Measurements from ENCODE around the gene FOXO3.

Gene FOXO3

GRCh38 chr6:108598305-108598863 lies 37.7 kb downstream of the FOXO3 start:
- DNase-seq, result no peak

GRCh38 chr6:108604156-108604555 lies 43.4 kb downstream of the FOXO3 start:
- DNase-seq, result no peak

- no peak for DNase-seq
Observed at GRCh38 chr6:108606250-108606690, 45.6 kb downstream of the FOXO3 start.

GRCh38 chr6:108608453-108609275 lies 47.9 kb downstream of the FOXO3 start:
- DNase-seq, result no peak

- DNase-seq, result no peak
Observed at GRCh38 chr6:108609276-108609769, 48.6 kb downstream of the FOXO3 start.

- no peak for DNase-seq
Observed at GRCh38 chr6:108610270-108610839, 49.6 kb downstream of the FOXO3 start.

GRCh38 chr6:108610957-108611586 lies 50.4 kb downstream of the FOXO3 start:
- no peak for DNase-seq

GRCh38 chr6:108612852-108613251 lies 52.1 kb downstream of the FOXO3 start:
- DNase-seq, result no peak

- DNase-seq, result no peak
Observed at GRCh38 chr6:108616544-108616943, 55.8 kb downstream of the FOXO3 start.

- DNase-seq, result no peak
Observed at GRCh38 chr6:108616973-108617372, 56.3 kb downstream of the FOXO3 start.

- DNase-seq, result no peak
Observed at GRCh38 chr6:108618623-108619152, 58.0 kb downstream of the FOXO3 start.

GRCh38 chr6:108619431-108620197 lies 58.9 kb downstream of the FOXO3 start:
- no peak for DNase-seq

- DNase-seq, result peak; percentile 52
Observed at GRCh38 chr6:108621117-108621516, 60.4 kb downstream of the FOXO3 start.

- DNase-seq, result no peak
Observed at GRCh38 chr6:108622641-108623298, 62.1 kb downstream of the FOXO3 start.

- DNase-seq, result no peak
Observed at GRCh38 chr6:108623995-108624394, 63.3 kb downstream of the FOXO3 start.

- no peak for DNase-seq
Observed at GRCh38 chr6:108625581-108625980, 64.9 kb downstream of the FOXO3 start.

GRCh38 chr6:108626777-108627176 lies 66.1 kb downstream of the FOXO3 start:
- DNase-seq, result no peak

GRCh38 chr6:108627692-108628550 lies 67.2 kb downstream of the FOXO3 start:
- DNase-seq, result no peak

GRCh38 chr6:108630050-108630714 lies 69.5 kb downstream of the FOXO3 start:
- DNase-seq, result no peak

GRCh38 chr6:108632441-108632840 lies 71.7 kb downstream of the FOXO3 start:
- no peak for DNase-seq

All from stimulated activated CD8-positive, alpha-beta memory T cell treated with anti-CD3 and anti-CD28 coated beads, Interleukin-4, amount 100 ng/mL, for 48 hours (primary cell).